Measurements from ENCODE around the gene CTNNA3.

CTNNA3 gene

GRCh38 chr10:67385089-67385488 is 310.9 kb downstream of the CTNNA3 start:
- Histone ChIP-seq H3K9ac (ENCODE audit: low read depth, low read length, poor library complexity, severe bottlenecking) (no peak overlapping the region), H2AFZ (ENCODE audit: low read length) (no peak overlapping the region), H3K79me2 (ENCODE audit: insufficient read depth, low read length) (no peaks in the 10 kb centered on the region), H4K20me1 (ENCODE audit: insufficient read depth, low read length, poor library complexity, severe bottlenecking) (no peaks in the 10 kb centered on the region), H3K27me3 (ENCODE audit: insufficient read depth, low read length, poor library complexity, severe bottlenecking) (no peaks in the 10 kb centered on the region), H3K9me2 (replicated peaks; ENCODE audit: low read depth, low read length) (no peaks in the 10 kb centered on the region), H3K9me3 (ENCODE audit: insufficient read depth, low read depth, low read length) (no peaks in the 10 kb centered on the region), H3F3A (ENCODE audit: low read depth) (no peaks in the 10 kb centered on the region), H3K4me1 (ENCODE audit: insufficient read depth, low read length, poor library complexity, severe bottlenecking) (no peaks in the 10 kb centered on the region), H3K4me2 (ENCODE audit: low read depth, low read length, poor library complexity, severe bottlenecking) (no peak overlapping the region), H3K4me3 (ENCODE audit: low read length, poor library complexity, severe bottlenecking) (no peak overlapping the region), H3K36me3 (ENCODE audit: insufficient read depth, low read length) (no peaks in the 10 kb centered on the region)
- TF ChIP-seq CTCF (conservative IDR thresholded peaks at IDR 0.05; ENCODE audit: low read length) (no peak), EZH2phosphoT487 (IDR thresholded peaks at IDR 0.05; ENCODE audit: borderline replicate concordance) (no peak)

GRCh38 chr10:67331121-67331910 is 364.7 kb downstream of the CTNNA3 start:
- Histone ChIP-seq H3K27me3 (ENCODE audit: insufficient read depth, low read length, poor library complexity, severe bottlenecking) (no peaks in the 10 kb centered on the region), H3F3A (ENCODE audit: low read depth) (no peaks in the 10 kb centered on the region), H3K9me3 (ENCODE audit: insufficient read depth, low read depth, low read length) (no peaks in the 10 kb centered on the region), H3K36me3 (ENCODE audit: insufficient read depth, low read length) (no peaks in the 10 kb centered on the region), H2AFZ (ENCODE audit: low read length) (no peak overlapping the region), H3K4me3 (ENCODE audit: low read length, poor library complexity, severe bottlenecking) (no peak overlapping the region), H3K4me2 (ENCODE audit: low read depth, low read length, poor library complexity, severe bottlenecking) (no peak overlapping the region), H3K9me2 (replicated peaks; ENCODE audit: low read depth, low read length) (no peaks in the 10 kb centered on the region), H3K79me2 (ENCODE audit: insufficient read depth, low read length) (no peaks in the 10 kb centered on the region), H3K9ac (ENCODE audit: low read depth, low read length, poor library complexity, severe bottlenecking) (no peak overlapping the region), H3K4me1 (ENCODE audit: insufficient read depth, low read length, poor library complexity, severe bottlenecking) (no peaks in the 10 kb centered on the region), H4K20me1 (ENCODE audit: insufficient read depth, low read length, poor library complexity, severe bottlenecking) (no peaks in the 10 kb centered on the region)
- TF ChIP-seq CTCF (conservative IDR thresholded peaks at IDR 0.05; ENCODE audit: low read length), result no peak
- TF ChIP-seq EZH2phosphoT487 (IDR thresholded peaks at IDR 0.05; ENCODE audit: borderline replicate concordance), result no peak

GRCh38 chr10:67327626-67328535 is 368.1 kb downstream of the CTNNA3 start:
- Histone ChIP-seq H3K4me3 (ENCODE audit: low read length, poor library complexity, severe bottlenecking) (no peak overlapping the region), H3K36me3 (ENCODE audit: insufficient read depth, low read length) (no peaks in the 10 kb centered on the region), H3K9me3 (ENCODE audit: insufficient read depth, low read depth, low read length) (no peaks in the 10 kb centered on the region), H3K4me2 (ENCODE audit: low read depth, low read length, poor library complexity, severe bottlenecking) (no peak overlapping the region), H3K79me2 (ENCODE audit: insufficient read depth, low read length) (no peaks in the 10 kb centered on the region), H4K20me1 (ENCODE audit: insufficient read depth, low read length, poor library complexity, severe bottlenecking) (no peaks in the 10 kb centered on the region), H3K4me1 (ENCODE audit: insufficient read depth, low read length, poor library complexity, severe bottlenecking) (no peaks in the 10 kb centered on the region), H3F3A (ENCODE audit: low read depth) (no peaks in the 10 kb centered on the region), H3K9ac (ENCODE audit: low read depth, low read length, poor library complexity, severe bottlenecking) (no peak overlapping the region), H2AFZ (ENCODE audit: low read length) (no peak overlapping the region), H3K27me3 (ENCODE audit: insufficient read depth, low read length, poor library complexity, severe bottlenecking) (no peaks in the 10 kb centered on the region), H3K9me2 (replicated peaks; ENCODE audit: low read depth, low read length) (no peaks in the 10 kb centered on the region)
- TF ChIP-seq CTCF (conservative IDR thresholded peaks at IDR 0.05; ENCODE audit: low read length) (no peak), EZH2phosphoT487 (IDR thresholded peaks at IDR 0.05; ENCODE audit: borderline replicate concordance) (no peak)
